Mammary epithelial cell (primary cell): ENCODE data around the gene CPPED1.

Source experiments
- CTCF ChIP-seq, 2 donors: IDR thresholded peaks in 1 of 2; conservative IDR thresholded peaks in 1 of 2; 2 replicates each; pipeline ENCODE4 v1.5.1; 2011 to 2012; ENCODE audit warnings: inconsistent platforms in 2 of 2, low read length in 2 of 2, mild to moderate bottlenecking in 2 of 2, control low read depth in 1 of 2, low read depth in 1 of 2; ENCODE audit not compliant: insufficient read depth in 1 of 2; ENCODE audit errors: extremely low read depth in 1 of 2
- EZH2 ChIP-seq: IDR thresholded peaks from 2 replicates; pipeline ENCODE4 v1.6.1; 2012; ENCODE audit warnings: low read length, inconsistent platforms, borderline replicate concordance

GRCh38 chr16:12667909-12668308 lies 135.8 kb downstream of the CPPED1 start:
- no peak for TF ChIP-seq CTCF (conservative IDR thresholded peaks at IDR 0.05 in 1 of 2, IDR thresholded peaks at IDR 0.05 in 1 of 2; ENCODE audit: extremely low read depth in 1 of 2, insufficient read depth in 1 of 2, low read depth in 1 of 2, low read length in 2 of 2)
- no peak for TF ChIP-seq EZH2
